HG03432 (cell line): ENCODE data around the gene PLEKHM2.

Experiments used
- ATAC-seq: cut with Tn5 transposase; IDR thresholded peaks from one replicate; pipeline ENCODE4 v1.9.1; 2021; ENCODE audit warnings: mild to moderate bottlenecking, moderate library complexity; ENCODE audit not compliant: unreplicated experiment

The PLEKHM2 gene

GRCh38 chr1:15723631-15724246 lies 39.6 kb downstream of the PLEKHM2 start:
- no peak for ATAC-seq

- ATAC-seq, result no peak
Observed at GRCh38 chr1:15724949-15725880, 41.1 kb downstream of the PLEKHM2 start.

- ATAC-seq, result no peak
Observed at GRCh38 chr1:15726508-15726907, 42.4 kb downstream of the PLEKHM2 start.

- no peak for ATAC-seq
Observed at GRCh38 chr1:15727021-15727420, 42.9 kb downstream of the PLEKHM2 start.

GRCh38 chr1:15727424-15727823 lies 43.3 kb downstream of the PLEKHM2 start:
- no peak for ATAC-seq

GRCh38 chr1:15727866-15728534 lies 43.9 kb downstream of the PLEKHM2 start:
- no peak for ATAC-seq

GRCh38 chr1:15728937-15729657 lies 45.0 kb downstream of the PLEKHM2 start:
- no peak for ATAC-seq

- no peak for ATAC-seq
Observed at GRCh38 chr1:15730423-15730822, 46.3 kb downstream of the PLEKHM2 start.

- ATAC-seq, result no peak
Observed at GRCh38 chr1:15730936-15731335, 46.8 kb downstream of the PLEKHM2 start.

- no peak for ATAC-seq
Observed at GRCh38 chr1:15731735-15732685, 47.9 kb downstream of the PLEKHM2 start.

GRCh38 chr1:15732686-15733081 lies 48.6 kb downstream of the PLEKHM2 start:
- ATAC-seq, result no peak

- ATAC-seq, result no peak
Observed at GRCh38 chr1:15733218-15733725, 49.2 kb downstream of the PLEKHM2 start.

- ATAC-seq, result no peak
Observed at GRCh38 chr1:15733726-15734226, 49.7 kb downstream of the PLEKHM2 start.

- ATAC-seq, result no peak
Observed at GRCh38 chr1:15734296-15734695, 50.2 kb downstream of the PLEKHM2 start.

GRCh38 chr1:15734901-15735300 lies 50.8 kb downstream of the PLEKHM2 start:
- no peak for ATAC-seq

GRCh38 chr1:15735304-15736037 lies 51.4 kb downstream of the PLEKHM2 start:
- no peak for ATAC-seq

GRCh38 chr1:15736038-15736891 lies 52.1 kb downstream of the PLEKHM2 start, which contains the start of gene SLC25A34:
SLC25A34 (plus strand) TSS chr1:15736258; CDS start chr1:15736486, 228 bp downstream.
- no peak for ATAC-seq

- ATAC-seq, result no peak
Observed at GRCh38 chr1:15736892-15737261, 52.8 kb downstream of the PLEKHM2 start.
